ENCODE results near the gene CNOT2. TPM values are rescaled to one million over a fixed set of nuclear protein-coding genes. Genes with fewer than 3 reads are reported as not detected.
A peak's percentile ranks its signal among the peaks of the same experiment; 100 is the strongest.

The CNOT2 gene
- polyA plus RNA-seq, 1 donor (not counting 4 experiments of a cell fraction or from before 2014, with no cell fraction given): 85.3 TPM

DNA sequence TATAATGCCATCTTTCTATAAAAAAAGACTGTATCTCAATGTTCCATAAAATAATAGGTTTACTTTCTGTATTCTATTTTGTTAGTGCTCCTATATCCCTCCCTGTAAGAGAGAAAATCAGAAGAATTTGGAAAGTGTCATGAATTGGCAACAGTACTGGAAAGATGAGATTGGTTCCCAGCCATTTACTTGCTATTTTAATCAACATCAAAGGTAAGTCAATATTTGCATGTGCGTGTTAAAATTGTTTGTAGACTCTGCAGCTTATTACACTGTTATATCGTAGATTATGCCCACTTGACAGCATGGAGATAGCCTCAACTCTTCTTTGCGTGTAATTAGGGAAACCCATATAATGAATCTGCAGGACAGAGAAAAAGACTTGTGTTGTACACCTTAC, 156.9 kb downstream of the CNOT2 start:
- no peak overlapping the region for H3K4me2 ChIP-seq (ENCODE audit: control insufficient read depth, extremely low read depth, insufficient read depth, low read depth, low read length)
- no peak overlapping the region for H3K27ac ChIP-seq (ENCODE audit: control insufficient read depth, insufficient read depth, low read length)
- TF ChIP-seq, protein P1, sequence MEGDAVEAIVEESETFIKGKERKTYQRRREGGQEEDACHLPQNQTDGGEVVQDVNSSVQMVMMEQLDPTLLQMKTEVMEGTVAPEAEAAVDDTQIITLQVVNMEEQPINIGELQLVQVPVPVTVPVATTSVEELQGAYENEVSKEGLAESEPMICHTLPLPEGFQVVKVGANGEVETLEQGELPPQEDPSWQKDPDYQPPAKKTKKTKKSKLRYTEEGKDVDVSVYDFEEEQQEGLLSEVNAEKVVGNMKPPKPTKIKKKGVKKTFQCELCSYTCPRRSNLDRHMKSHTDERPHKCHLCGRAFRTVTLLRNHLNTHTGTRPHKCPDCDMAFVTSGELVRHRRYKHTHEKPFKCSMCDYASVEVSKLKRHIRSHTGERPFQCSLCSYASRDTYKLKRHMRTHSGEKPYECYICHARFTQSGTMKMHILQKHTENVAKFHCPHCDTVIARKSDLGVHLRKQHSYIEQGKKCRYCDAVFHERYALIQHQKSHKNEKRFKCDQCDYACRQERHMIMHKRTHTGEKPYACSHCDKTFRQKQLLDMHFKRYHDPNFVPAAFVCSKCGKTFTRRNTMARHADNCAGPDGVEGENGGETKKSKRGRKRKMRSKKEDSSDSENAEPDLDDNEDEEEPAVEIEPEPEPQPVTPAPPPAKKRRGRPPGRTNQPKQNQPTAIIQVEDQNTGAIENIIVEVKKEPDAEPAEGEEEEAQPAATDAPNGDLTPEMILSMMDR (optimal IDR thresholded peaks at IDR 0.05 in 1 of 3, IDR thresholded peaks at IDR 0.05 in 1 of 3, conservative IDR thresholded peaks at IDR 0.05 in 1 of 3; ENCODE audit: extremely low read depth in 1 of 3, insufficient read depth in 2 of 3, low read length in 3 of 3): no peak
- no peak for TF ChIP-seq EZH2 (IDR thresholded peaks at IDR 0.05; ENCODE audit: low read length)
- FAIRE-seq (no peak), DNase-seq (ENCODE audit: low read depth, low spot score) (no peak)
- H3K9me3 ChIP-seq (ENCODE audit: control insufficient read depth, low read depth, low read length): no peaks in the 10 kb centered on the region
- no peak overlapping the region for H3K9ac ChIP-seq (ENCODE audit: control insufficient read depth, extremely low read depth, insufficient read depth, low read length)
- peaks cover 3% of the 10 kb centered on the region for H3K4me1 ChIP-seq (ENCODE audit: control insufficient read depth, extremely low read depth, insufficient read depth, low read length)
- H3K36me3 ChIP-seq (ENCODE audit: control insufficient read depth in 2 of 2, extremely low read depth in 1 of 2, insufficient read depth in 2 of 2, low read length in 2 of 2): no peaks in the 10 kb centered on the region
- dilution Hi-C loops (cut with MboI; ENCODE audit: extremely low pct_ligation_motif_present, low sequenced_read_pairs): no loop called here
- H2AFZ ChIP-seq (ENCODE audit: control insufficient read depth, low read length): no peak overlapping the region
- no peaks in the 10 kb centered on the region for H4K20me1 ChIP-seq (ENCODE audit: control insufficient read depth, extremely low read depth, insufficient read depth, low read length)
- H3K4me3 ChIP-seq (ENCODE audit: control insufficient read depth in 2 of 3, extremely low read depth in 1 of 3, insufficient read depth in 2 of 3, low read depth in 1 of 3, low read length in 3 of 3): no peak overlapping the region
- no peaks in the 10 kb centered on the region for H3K79me2 ChIP-seq (ENCODE audit: control insufficient read depth, insufficient read depth, low read length)
- no peaks in the 10 kb centered on the region for H3K9me1 ChIP-seq (ENCODE audit: control insufficient read depth, extremely low read depth, insufficient read depth, low read length)
- H3K27me3 ChIP-seq (ENCODE audit: control insufficient read depth, extremely low read depth, insufficient read depth, low read length): no peaks in the 10 kb centered on the region

DNA sequence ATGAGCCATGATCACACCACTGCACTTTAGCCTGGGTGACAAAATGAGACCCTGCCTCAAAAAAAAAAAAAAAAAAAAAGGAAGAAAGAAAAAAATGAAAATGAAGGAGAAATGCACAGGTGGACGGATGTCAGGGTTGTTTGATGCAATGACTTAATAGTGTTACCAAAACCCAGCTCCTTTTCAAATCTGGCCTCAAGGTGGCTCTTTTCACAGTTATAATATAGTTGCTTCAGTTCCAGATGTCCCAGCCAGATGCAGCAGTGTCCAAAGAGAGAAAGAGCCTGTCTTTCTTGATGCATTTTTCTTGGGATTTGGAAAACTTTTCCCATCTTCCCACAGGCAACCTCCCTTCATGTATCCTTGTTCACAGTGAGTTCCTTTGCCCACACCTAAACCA, 159.4 kb downstream of the CNOT2 start:
- Histone ChIP-seq H3K27ac (ENCODE audit: control insufficient read depth, insufficient read depth, low read length) (no peak overlapping the region), H3K27me3 (ENCODE audit: control insufficient read depth, extremely low read depth, insufficient read depth, low read length) (no peaks in the 10 kb centered on the region), H3K9ac (ENCODE audit: control insufficient read depth, extremely low read depth, insufficient read depth, low read length) (no peak overlapping the region), H3K9me3 (ENCODE audit: control insufficient read depth, low read depth, low read length) (no peaks in the 10 kb centered on the region), H3K79me2 (ENCODE audit: control insufficient read depth, insufficient read depth, low read length) (no peaks in the 10 kb centered on the region), H3K4me3 (ENCODE audit: control insufficient read depth in 2 of 3, extremely low read depth in 1 of 3, insufficient read depth in 2 of 3, low read depth in 1 of 3, low read length in 3 of 3) (no peak overlapping the region), H3K4me1 (ENCODE audit: control insufficient read depth, extremely low read depth, insufficient read depth, low read length) (no peaks in the 10 kb centered on the region), H2AFZ (ENCODE audit: control insufficient read depth, low read length) (no peak overlapping the region), H3K9me1 (ENCODE audit: control insufficient read depth, extremely low read depth, insufficient read depth, low read length) (no peaks in the 10 kb centered on the region), H3K36me3 (ENCODE audit: control insufficient read depth in 2 of 2, extremely low read depth in 1 of 2, insufficient read depth in 2 of 2, low read length in 2 of 2) (no peaks in the 10 kb centered on the region), H4K20me1 (ENCODE audit: control insufficient read depth, extremely low read depth, insufficient read depth, low read length) (no peaks in the 10 kb centered on the region), H3K4me2 (ENCODE audit: control insufficient read depth, extremely low read depth, insufficient read depth, low read depth, low read length) (no peak overlapping the region)
- FAIRE-seq (no peak), DNase-seq (ENCODE audit: low read depth, low spot score) (no peak)
- TF ChIP-seq, protein P1 (optimal IDR thresholded peaks at IDR 0.05 in 1 of 3, IDR thresholded peaks at IDR 0.05 in 1 of 3, conservative IDR thresholded peaks at IDR 0.05 in 1 of 3; ENCODE audit: extremely low read depth in 1 of 3, insufficient read depth in 2 of 3, low read length in 3 of 3): peak in 1 of 3 experiments; percentile 22
- no peak for TF ChIP-seq EZH2 (IDR thresholded peaks at IDR 0.05; ENCODE audit: low read length)
- dilution Hi-C loops (cut with MboI; ENCODE audit: extremely low pct_ligation_motif_present, low sequenced_read_pairs): no loop called here
